ENCODE measurements around the gene BABAM2. TPM values are rescaled to one million over a fixed set of nuclear protein-coding genes. Genes with fewer than 3 reads are reported as not detected.

BABAM2 gene
- total RNA-seq, 1 experiment from 2014 or later = 37.2 TPM

- peak; percentile 16 for DNase-seq (ENCODE audit: low read depth)
These were observed 318.7 kb downstream of the BABAM2 start for GRCh38 chr2:28209261-28209691.

GRCh38 chr2:28209864-28210263 is 319.3 kb downstream of the BABAM2 start:
- no peak for DNase-seq (ENCODE audit: low read depth)

- no peak for DNase-seq (ENCODE audit: low read depth)
These were observed 320.0 kb downstream of the BABAM2 start for GRCh38 chr2:28210535-28210934.

- no peak for DNase-seq (ENCODE audit: low read depth)
These were observed 325.8 kb downstream of the BABAM2 start for GRCh38 chr2:28216331-28216730.

- no peak for DNase-seq (ENCODE audit: low read depth)
These were observed 326.7 kb downstream of the BABAM2 start for GRCh38 chr2:28217042-28217740.

GRCh38 chr2:28219138-28219537 is 328.6 kb downstream of the BABAM2 start:
- DNase-seq (ENCODE audit: low read depth) = no peak

- no peak for DNase-seq (ENCODE audit: low read depth)
These were observed 329.3 kb downstream of the BABAM2 start for GRCh38 chr2:28219758-28220368.

GRCh38 chr2:28224648-28225472 is 334.3 kb downstream of the BABAM2 start:
- peak; percentile 68 for DNase-seq (ENCODE audit: low read depth)

GRCh38 chr2:28225473-28226080 is 335.0 kb downstream of the BABAM2 start:
- no peak for DNase-seq (ENCODE audit: low read depth)

- no peak for DNase-seq (ENCODE audit: low read depth)
These were observed 336.0 kb downstream of the BABAM2 start for GRCh38 chr2:28226558-28226957.

- DNase-seq (ENCODE audit: low read depth) = no peak
These were observed 337.0 kb downstream of the BABAM2 start for GRCh38 chr2:28227498-28227897.

GRCh38 chr2:28228434-28228995 is 338.0 kb downstream of the BABAM2 start:
- no peak for DNase-seq (ENCODE audit: low read depth)

- peak; percentile 80 for DNase-seq (ENCODE audit: low read depth)
These were observed 340.6 kb downstream of the BABAM2 start for GRCh38 chr2:28231110-28231631.

- DNase-seq (ENCODE audit: low read depth) = peak; percentile 30
These were observed 341.8 kb downstream of the BABAM2 start for GRCh38 chr2:28232295-28232694.

GRCh38 chr2:28233164-28233676 is 342.7 kb downstream of the BABAM2 start:
- DNase-seq (ENCODE audit: low read depth) = peak; percentile 82

GRCh38 chr2:28234807-28235206 is 344.3 kb downstream of the BABAM2 start:
- no peak for DNase-seq (ENCODE audit: low read depth)

- DNase-seq (ENCODE audit: low read depth) = no peak
These were observed 348.7 kb downstream of the BABAM2 start for GRCh38 chr2:28239207-28239606.

GRCh38 chr2:28240937-28241336 is 350.4 kb downstream of the BABAM2 start:
- no peak for DNase-seq (ENCODE audit: low read depth)

GRCh38 chr2:28247290-28247689 is 356.8 kb downstream of the BABAM2 start:
- no peak for DNase-seq (ENCODE audit: low read depth)

GRCh38 chr2:28247734-28248133 is 357.2 kb downstream of the BABAM2 start:
- no peak for DNase-seq (ENCODE audit: low read depth)

GRCh38 chr2:28248511-28248910 is 358.0 kb downstream of the BABAM2 start:
- no peak for DNase-seq (ENCODE audit: low read depth)
